Activated B cell treated with CpG ODN at 0.5 μM for 24 hours (primary cell): ENCODE data around the gene RIMS1. TPM values are rescaled to one million over a fixed set of nuclear protein-coding genes. Genes with fewer than 3 reads are reported as not detected.

Experiments used
- ATAC-seq: fragments of 200-7000 bp; cut with Tn5 transposase; one replicate; pipeline ENCODE4 v1.10.0; 2021; ENCODE audit warnings: low read depth, mild to moderate bottlenecking, moderate library complexity
- CTCF ChIA-PET: fragments of 350-600 bp; sonication (Branson Sonifier 250); formaldehyde crosslinking; loops from one replicate; lab custom pipeline; 2021; ENCODE audit warnings: antibody characterized with exemption; lab: Charles Lee
- POLR2A ChIA-PET: fragments of 350-600 bp; sonication (Branson Sonifier 250); formaldehyde crosslinking; loops from one replicate; lab custom pipeline; 2021; ENCODE audit warnings: antibody characterized with exemption; lab: Charles Lee
- DNase-seq: peaks from one replicate; pipeline ENCODE4 v3.0.0; 2022
- H3K27ac Mint-ChIP-seq: one replicate; pipeline ENCODE4 v1.8.0; 2020; ENCODE audit warnings: mixed read lengths
- H3K27me3 Mint-ChIP-seq: one replicate; pipeline ENCODE4 v1.8.0; 2021; ENCODE audit warnings: mixed read lengths
- H3K36me3 Mint-ChIP-seq: one replicate; pipeline ENCODE4 v1.8.0; 2021; ENCODE audit warnings: low read depth, mixed read lengths
- H3K4me1 Mint-ChIP-seq: one replicate; pipeline ENCODE4 v1.8.0; 2021; ENCODE audit warnings: mixed read lengths
- H3K4me3 Mint-ChIP-seq: one replicate; pipeline ENCODE4 v1.8.0; 2020; ENCODE audit warnings: mild to moderate bottlenecking, mixed read lengths
- H3K9me3 Mint-ChIP-seq: one replicate; pipeline ENCODE4 v1.8.0; 2020; ENCODE audit warnings: mixed read lengths
- intact Hi-C: fragments of 100-400 bp; cut with micrococcal nuclease; formaldehyde crosslinking; loops from one replicate; pipeline ENCODE4 v1.15.1; 2024
- total RNA-seq: library from RNA; stranded (reverse); gene quantifications from 2 replicates; pipeline ENCODE4 v1.2.3, GENCODE V29; 2022
- TF ChIP-seq, protein P1 (sequence below): fragments of 200-600 bp; IDR thresholded peaks from one replicate; pipeline ENCODE4 v1.8.0; 2022; ENCODE audit warnings: antibody characterized with exemption, mild to moderate bottlenecking

Gene RIMS1
- total RNA-seq, 1 donor from 2014 or later, result not detected

DNA sequence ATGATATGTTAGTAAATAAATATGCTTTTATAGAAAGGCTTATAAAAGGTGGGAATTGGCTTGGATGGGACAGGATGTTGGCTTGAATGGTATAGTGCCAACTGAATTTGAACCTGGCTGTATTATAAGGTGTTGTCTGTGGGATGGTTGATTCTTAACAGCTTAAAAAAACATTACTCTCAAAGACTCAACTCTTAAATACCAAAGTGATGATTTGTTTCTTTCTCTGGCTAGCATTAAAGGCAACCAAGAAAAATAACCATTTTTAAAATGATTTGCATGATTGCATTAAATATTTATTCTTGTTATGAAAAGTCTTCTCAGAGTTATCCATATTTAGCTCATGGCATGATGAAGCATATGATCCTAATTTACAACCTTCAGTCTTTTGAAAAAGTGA is 216.2 kb downstream of the RIMS1 start:
- DNase-seq (no peak), ATAC-seq (no peak)
- ChIA-PET CTCF (no interaction called here), POLR2A (no interaction called here)
- TF ChIP-seq, protein P1, sequence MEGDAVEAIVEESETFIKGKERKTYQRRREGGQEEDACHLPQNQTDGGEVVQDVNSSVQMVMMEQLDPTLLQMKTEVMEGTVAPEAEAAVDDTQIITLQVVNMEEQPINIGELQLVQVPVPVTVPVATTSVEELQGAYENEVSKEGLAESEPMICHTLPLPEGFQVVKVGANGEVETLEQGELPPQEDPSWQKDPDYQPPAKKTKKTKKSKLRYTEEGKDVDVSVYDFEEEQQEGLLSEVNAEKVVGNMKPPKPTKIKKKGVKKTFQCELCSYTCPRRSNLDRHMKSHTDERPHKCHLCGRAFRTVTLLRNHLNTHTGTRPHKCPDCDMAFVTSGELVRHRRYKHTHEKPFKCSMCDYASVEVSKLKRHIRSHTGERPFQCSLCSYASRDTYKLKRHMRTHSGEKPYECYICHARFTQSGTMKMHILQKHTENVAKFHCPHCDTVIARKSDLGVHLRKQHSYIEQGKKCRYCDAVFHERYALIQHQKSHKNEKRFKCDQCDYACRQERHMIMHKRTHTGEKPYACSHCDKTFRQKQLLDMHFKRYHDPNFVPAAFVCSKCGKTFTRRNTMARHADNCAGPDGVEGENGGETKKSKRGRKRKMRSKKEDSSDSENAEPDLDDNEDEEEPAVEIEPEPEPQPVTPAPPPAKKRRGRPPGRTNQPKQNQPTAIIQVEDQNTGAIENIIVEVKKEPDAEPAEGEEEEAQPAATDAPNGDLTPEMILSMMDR, result no peak
- H3K9me3 Mint-ChIP-seq, result no peaks in the 10 kb centered on the region
- intact Hi-C loops, result no loop called here
- no peak overlapping the region for H3K4me3 Mint-ChIP-seq
- H3K27ac Mint-ChIP-seq, result no peak overlapping the region
- no peaks in the 10 kb centered on the region for H3K36me3 Mint-ChIP-seq
- no peaks in the 10 kb centered on the region for H3K4me1 Mint-ChIP-seq
- no peaks in the 10 kb centered on the region for H3K27me3 Mint-ChIP-seq

DNA sequence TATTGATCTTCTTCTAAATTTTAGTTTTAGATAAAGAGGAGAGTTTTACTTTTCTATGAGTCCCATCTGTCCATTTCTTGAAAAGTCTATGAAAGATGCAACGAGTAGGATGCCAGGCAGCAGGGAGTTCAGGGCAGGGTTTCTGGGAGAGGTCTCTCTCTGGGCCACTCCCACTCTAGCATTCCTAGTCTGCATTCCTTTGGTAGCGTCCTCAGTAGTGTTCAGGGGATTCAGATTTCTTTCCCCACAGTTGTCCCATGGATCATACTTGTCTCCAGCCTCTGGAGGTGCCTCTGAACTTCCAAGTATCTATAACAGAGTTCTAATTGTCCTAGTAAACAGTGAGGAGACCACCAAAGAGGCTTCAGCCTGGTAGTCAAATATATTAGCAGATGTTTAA is 225.3 kb downstream of the RIMS1 start:
- POLR2A ChIA-PET, result no interaction called here
- H3K27me3 Mint-ChIP-seq, result no peaks in the 10 kb centered on the region
- no peak overlapping the region for H3K4me3 Mint-ChIP-seq
- H3K4me1 Mint-ChIP-seq, result no peaks in the 10 kb centered on the region
- no peak for ATAC-seq
- CTCF ChIA-PET, result no interaction called here
- TF ChIP-seq, protein P1, result no peak
- intact Hi-C loops, result no loop called here
- no peak for DNase-seq
- H3K9me3 Mint-ChIP-seq, result no peaks in the 10 kb centered on the region
- H3K27ac Mint-ChIP-seq, result no peak overlapping the region
- H3K36me3 Mint-ChIP-seq, result no peaks in the 10 kb centered on the region

DNA sequence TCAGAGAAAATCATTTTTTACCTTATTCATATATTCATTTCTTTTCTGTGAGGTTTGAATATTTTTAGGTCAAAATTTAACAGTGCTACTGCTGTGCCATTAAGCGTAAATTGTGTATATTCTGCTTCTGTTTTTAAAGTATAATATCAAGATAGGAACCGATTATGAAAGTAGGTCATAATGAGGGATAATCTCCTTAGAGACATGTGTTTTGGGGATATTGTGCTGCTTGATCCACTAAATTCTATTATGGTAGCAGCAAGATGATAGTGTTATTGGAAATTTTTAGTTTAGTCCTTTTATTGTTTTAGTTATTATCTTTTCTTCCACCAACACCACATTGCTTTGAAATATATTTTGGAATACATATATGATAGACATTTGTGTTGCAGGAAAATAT is 244.0 kb downstream of the RIMS1 start:
- H3K4me1 Mint-ChIP-seq, result no peaks in the 10 kb centered on the region
- no peak overlapping the region for H3K27ac Mint-ChIP-seq
- DNase-seq, result no peak
- H3K4me3 Mint-ChIP-seq, result no peak overlapping the region
- TF ChIP-seq, protein P1, result no peak
- no peaks in the 10 kb centered on the region for H3K36me3 Mint-ChIP-seq
- no peak for ATAC-seq
- H3K9me3 Mint-ChIP-seq, result no peaks in the 10 kb centered on the region
- POLR2A ChIA-PET, result no interaction called here
- H3K27me3 Mint-ChIP-seq, result no peaks in the 10 kb centered on the region
- intact Hi-C loops, result no loop called here
- CTCF ChIA-PET, result no interaction called here

DNA sequence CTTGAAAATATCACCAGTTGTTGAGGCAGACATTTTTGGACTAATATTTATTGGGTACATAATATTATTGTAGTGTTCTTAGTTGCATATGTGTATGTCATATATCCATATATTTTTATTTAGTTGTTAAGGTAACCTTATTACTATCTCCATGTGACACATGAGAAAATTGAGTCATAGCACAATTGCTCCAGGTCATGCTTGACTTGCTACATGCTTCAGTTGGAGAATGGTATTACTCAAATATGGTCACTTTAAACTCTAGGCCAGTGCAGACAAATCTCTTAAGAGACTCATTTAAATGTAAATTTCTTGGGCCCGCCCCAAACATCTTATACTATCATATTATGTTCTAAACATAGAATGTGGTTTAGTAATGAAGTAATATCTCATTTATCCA is 246.1 kb downstream of the RIMS1 start:
- no peak for ATAC-seq
- no peaks in the 10 kb centered on the region for H3K36me3 Mint-ChIP-seq

DNA sequence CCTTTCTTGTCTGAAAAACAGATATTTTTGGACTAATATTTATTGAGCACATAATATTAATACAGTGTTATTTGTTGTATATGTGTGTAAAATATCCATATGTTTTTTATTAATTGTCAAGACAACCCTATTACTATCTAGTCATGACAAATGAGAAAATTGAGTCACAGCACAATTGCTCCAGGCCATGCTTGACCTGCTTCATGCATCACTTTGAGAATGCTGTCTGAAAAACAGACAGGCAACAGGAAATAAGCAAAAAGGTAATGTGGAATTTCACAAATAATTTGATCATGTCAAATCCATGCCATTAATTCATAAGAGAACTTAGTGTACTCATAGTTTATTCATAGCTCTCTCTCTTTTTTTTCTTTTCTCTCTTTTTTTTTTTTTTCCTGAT is 246.5 kb downstream of the RIMS1 start:
- H3K4me3 Mint-ChIP-seq, result no peak overlapping the region
- TF ChIP-seq, protein P1, result no peak
- POLR2A ChIA-PET, result no interaction called here
- ATAC-seq (no peak), DNase-seq (no peak)
- intact Hi-C loops, result no loop called here
- H3K27ac Mint-ChIP-seq, result no peak overlapping the region
- CTCF ChIA-PET, result no interaction called here
- H3K27me3 Mint-ChIP-seq, result no peaks in the 10 kb centered on the region
- no peaks in the 10 kb centered on the region for H3K36me3 Mint-ChIP-seq
- no peaks in the 10 kb centered on the region for H3K4me1 Mint-ChIP-seq
- no peaks in the 10 kb centered on the region for H3K9me3 Mint-ChIP-seq

More for the DNA sequence above, 246.1 kb downstream of the RIMS1 start:
- CTCF ChIA-PET, result no interaction called here
- Mint-ChIP-seq H3K9me3 (no peaks in the 10 kb centered on the region), H3K27me3 (no peaks in the 10 kb centered on the region), H3K27ac (no peak overlapping the region), H3K4me1 (no peaks in the 10 kb centered on the region), H3K4me3 (no peak overlapping the region)
- TF ChIP-seq, protein P1, result no peak
- DNase-seq, result no peak
- intact Hi-C loops, result no loop called here
- POLR2A ChIA-PET, result no interaction called here
